ENCODE data around the gene OSBPL8.

DNA sequence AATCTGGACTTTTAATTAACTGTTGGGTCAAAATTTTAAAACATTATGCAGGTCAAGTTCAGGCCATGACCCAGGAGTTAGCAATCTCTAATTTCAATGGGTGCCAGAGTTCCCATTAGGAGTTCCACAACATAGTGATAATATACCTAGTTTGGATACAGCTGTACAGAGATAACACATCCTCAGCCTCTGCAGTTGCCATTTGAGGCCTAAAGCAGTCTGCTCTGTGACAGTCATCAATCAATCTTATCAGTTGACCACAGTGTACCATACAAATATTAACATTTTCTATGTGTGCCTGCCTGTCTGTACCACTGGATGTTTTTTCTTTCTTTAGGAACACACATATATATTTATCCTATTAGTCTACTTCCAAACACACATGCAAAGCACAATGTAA is 157.3 kb downstream of the OSBPL8 start:
- TF ChIP-seq, protein P1, sequence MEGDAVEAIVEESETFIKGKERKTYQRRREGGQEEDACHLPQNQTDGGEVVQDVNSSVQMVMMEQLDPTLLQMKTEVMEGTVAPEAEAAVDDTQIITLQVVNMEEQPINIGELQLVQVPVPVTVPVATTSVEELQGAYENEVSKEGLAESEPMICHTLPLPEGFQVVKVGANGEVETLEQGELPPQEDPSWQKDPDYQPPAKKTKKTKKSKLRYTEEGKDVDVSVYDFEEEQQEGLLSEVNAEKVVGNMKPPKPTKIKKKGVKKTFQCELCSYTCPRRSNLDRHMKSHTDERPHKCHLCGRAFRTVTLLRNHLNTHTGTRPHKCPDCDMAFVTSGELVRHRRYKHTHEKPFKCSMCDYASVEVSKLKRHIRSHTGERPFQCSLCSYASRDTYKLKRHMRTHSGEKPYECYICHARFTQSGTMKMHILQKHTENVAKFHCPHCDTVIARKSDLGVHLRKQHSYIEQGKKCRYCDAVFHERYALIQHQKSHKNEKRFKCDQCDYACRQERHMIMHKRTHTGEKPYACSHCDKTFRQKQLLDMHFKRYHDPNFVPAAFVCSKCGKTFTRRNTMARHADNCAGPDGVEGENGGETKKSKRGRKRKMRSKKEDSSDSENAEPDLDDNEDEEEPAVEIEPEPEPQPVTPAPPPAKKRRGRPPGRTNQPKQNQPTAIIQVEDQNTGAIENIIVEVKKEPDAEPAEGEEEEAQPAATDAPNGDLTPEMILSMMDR (IDR thresholded peaks at IDR 0.05), result no peak
- no peak for TF ChIP-seq POLR2A (IDR thresholded peaks at IDR 0.05)

Measured in lower leg skin (tissue), 3 donors.